HG03196 (cell line): ENCODE measurements around the gene USP31.
"Not testable (repeated sequence)": the region's sequence is repeated elsewhere in the genome, so short reads cannot be mapped to it uniquely, and the experiment has no call there.

Experiments used
- ATAC-seq: cut with Tn5 transposase; IDR thresholded peaks from one replicate; pipeline ENCODE4 v1.9.1; 2021; ENCODE audit not compliant: unreplicated experiment

Gene USP31

DNA sequence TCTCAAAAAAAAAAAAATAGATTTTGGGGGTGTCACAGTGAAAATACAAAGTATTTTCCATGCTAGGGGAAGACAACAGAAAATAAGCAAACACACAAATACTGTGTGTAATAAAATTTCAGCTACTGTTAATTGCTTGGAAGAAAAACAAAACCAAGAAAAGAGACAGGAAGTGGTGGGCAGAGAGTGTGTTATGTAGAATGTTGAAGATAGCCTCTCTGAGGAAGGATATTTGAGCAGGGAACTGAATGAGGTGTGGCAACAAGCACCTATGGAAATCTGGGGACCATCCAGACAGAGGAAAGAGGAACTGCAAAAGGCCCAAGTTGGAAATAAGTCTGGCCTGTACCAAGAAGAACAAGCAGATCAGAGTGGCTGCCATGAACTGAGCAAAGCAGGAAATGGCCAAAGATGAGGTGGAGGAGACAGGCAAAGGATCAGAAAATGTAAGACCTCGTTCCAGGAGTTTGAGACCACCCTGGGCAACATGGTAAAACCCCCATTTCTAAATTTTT, 7.8 kb upstream of the USP31 start:
- ATAC-seq: no peak

DNA sequence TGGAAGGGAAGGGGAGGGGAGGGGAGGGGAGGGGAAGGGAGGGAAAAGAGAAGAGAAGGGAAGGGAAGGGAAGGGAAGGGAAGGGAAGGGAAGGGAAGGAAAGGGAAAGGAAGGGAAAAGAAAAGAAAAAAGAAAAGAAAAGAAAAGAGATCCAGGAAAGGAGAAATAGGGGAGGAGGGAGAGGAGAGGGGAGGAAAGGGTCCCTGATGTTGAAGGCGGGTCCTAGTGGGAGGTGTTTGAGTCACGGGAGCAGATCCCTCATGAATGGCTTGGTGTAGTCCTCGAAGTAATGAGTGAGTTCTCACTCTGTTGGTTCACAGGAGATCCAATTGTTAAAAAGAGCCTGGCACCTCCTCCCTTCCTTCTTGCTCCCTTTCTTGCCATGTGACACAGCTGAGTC, 6.9 kb upstream of the USP31 start:
- ATAC-seq: no peak

DNA sequence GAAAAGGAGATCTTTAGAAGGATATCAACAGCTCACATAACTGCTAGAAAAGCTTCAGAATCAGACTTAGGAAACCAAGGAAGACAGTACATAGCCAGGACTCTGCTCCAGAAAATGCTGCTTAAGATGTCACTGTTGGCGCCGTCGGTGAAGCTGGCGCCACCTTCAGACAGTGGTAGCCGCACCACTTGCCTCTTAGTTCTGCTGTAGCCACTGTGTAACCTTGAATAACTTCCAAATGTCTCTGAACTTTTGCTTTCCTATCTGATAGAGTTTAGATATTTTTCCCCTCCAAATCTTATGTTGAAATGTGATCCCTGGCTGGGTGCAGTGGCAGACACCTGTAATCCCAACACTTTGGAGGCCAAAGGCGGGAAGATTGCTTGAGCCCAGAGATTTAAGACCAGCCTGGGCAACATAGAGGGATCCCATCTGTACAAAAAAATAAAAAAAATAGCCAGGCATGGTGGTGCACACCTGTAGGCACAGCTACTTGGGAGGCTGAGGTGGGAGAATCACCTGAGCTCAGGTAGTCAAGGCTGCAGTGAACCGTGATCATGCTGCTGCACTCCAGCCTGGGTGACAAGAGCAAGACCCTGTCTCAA, 6.3 kb upstream of the USP31 start:
- ATAC-seq: no peak

DNA sequence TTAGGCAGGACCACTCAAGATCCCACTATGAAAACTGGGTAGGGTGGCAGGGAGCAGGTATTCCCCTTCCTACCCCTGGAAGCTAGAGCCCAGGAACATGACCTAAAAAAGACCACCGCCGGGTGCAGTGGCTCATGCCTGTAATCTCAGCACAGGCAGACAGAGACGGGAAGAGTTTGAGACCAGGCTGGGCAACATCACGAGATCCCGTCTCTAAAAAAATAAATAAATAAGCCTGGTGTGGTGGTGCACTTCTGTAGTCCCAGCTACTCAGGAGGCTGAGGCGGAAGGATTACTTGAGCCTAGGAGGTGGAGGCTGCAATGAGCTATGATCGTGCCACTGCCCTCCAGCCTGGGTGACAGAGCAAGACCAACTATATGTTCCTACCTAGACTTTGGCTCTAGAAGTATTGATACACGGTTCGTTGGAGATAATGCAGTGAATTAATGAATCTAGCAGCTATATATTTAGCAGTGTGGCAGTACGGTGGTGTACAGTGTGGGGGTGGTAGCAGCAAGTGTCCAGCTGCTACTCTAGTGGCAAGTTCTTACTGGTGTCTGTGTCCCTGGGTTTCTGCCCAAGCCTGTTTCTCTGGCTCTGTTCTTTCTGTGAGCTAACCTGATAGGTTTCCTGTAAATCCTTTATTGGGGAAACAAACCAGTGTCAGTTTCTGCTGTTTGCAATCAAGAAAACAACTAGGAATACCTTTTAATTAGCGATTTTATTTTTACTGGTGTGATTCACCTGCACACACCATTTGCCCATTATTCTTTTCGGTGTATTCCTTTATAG, 3.3 kb upstream of the USP31 start:
- no peak for ATAC-seq

DNA sequence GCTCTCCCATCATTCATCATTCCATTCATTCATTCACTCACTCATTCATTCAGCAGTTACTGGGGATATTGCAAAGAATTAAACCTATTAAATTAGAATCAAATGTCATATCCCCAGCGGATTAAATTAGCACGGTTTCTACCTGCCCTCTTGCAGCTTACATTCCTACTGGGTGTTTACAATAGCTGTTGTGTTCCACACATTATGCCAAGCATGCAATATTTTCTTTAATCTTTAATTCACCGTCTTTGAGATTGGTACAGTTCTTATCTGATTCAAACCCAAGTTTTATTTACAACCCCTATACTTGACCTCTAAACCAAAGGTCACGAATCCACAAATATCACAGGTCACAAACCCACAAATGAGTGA, 727 bp upstream of the USP31 start:
- ATAC-seq: no peak

DNA sequence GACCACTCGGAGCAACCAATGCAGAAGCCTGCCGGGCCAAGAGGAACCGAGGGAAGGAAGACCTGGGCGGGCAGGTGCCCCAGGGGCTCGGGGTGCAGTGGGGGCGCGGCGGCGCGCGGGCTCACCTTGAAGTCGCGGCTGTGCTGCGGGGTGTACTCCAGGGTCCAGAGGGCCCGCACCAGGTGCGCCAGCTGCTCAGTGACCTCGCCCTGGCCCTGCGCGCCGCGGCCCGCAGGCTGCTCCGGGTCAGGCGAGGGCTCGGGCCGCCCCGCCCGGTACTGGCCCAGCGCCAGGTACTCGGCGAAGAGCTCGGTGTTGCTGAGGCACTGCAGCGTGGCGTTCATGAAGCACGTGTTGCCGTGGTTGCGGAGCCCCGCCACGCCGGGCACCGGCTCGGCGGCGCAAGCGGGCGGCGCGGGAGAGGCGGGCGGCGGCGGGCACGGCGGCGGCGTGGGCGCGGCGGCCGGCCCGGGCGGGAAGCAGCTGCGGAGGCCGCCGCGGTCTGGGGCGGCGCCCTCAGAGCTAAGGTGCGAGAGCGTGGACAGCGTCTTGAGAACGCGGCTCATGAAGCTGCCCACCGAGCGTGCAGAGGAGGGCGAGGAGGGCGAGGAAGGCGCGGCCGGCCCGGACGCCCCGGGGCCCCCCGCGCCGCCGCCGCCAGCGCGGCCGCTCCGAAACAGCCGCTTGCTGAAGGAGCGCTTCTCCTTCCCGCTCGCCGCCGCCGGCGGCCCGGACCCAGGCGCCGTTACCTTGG, 562 bp downstream of the USP31 start:
- ATAC-seq: peak; percentile 26

DNA sequence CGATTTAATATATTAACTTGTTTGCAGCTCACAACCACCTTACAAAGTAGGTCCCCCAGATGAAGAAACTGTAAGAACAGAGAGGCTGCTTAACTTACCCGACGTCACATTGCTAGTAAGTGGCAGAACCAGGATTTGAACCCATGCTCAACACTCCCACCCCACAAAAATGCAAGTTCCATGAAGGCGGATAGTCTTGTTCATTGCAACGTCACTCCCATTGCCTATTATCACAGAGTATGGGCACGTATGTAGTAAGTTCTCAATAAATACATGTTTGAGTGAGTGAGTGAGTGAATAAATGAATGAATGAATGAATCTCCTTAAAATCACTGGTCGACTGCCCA, 1.1 kb downstream of the USP31 start:
- ATAC-seq: no peak

DNA sequence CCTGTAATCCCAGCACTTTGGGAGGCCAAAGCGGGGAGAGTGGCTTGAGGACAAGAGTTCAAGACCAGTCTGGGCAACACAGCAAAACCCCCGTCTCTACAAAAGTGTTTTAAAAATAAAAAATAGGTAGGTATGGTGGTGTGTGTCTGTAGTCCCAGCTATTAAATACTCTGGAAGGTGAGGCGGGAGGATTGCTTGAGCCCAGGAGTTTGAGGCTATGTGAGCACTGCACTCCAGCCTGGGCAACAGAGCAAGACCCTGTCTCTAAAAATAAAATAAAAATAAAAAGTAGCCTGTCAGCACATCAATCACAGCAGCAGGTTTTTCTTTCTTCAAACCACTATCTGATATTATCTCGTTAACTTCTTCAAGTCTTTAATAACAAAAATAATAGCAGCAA, 1.6 kb downstream of the USP31 start:
- no peak for ATAC-seq

DNA sequence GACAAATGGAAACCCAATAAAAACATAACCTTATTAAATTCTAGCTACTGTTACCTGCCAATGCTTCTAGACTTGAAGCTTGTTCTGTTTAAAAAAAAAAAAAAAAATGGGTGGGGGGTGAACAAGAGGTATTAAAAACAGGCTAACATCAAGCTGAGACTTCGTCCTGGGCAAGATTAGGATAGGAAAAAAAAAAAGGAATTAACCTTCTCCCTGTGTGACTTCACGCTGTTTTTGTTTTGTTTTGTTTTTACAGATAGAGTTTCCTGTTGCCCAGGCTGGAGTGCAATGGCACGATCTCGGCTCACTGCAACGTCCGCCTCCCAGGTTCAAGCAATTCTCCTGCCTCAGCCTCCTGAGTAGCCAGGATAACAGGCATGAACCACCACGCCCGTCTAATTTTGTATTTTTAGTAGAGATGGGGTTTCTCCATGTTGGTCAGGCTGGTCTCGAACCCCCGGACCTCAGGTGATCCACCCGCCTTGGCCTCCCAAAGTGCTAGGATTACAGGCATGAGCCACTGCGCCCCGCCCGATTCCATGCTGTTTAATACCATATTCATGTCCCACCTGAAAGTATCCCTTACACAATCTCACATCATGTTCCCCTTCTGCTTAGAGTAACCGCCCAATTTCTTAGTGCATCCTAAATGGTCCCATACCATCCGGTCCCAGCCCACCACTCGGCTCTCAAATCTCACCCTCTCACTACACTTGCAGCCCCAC, 2.2 kb downstream of the USP31 start:
- no peak for ATAC-seq

DNA sequence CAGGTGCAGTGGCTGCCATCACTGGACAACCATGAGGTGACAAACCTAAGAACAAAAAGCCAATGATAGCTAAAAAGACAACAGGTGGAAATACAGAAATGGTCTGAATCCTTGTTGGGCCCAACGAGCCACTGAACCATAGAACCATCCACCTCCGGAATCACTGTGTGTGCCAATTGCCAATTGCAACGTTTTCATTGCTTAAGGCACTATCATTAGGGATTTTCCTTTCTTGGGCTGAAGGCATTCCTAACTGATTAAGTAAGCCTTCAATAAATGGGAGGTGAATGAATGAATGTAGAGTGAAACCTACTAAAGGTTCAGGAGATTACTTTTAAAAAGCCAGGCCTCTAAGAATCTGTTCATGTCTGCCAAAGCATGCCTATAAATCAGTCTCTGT, 3.6 kb downstream of the USP31 start:
- no peak for ATAC-seq

DNA sequence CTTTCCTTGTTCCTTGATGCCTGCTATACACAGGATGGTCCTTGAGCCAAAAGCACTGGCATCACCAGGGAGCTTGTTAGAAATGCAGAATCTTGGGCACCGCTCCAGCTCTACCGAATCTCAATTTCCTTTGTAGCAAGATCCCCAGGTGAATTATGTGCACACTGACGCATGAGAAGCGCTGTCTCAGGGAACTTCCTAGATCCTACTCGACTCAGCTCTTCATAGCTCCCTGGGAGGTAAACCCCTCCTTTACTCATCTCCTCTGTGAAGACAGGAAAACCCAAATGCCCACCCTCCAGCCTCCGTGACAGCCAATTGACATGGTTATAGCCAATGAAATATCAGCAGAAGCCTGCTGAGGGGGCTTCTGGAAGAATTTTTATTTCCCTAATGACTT, 4.1 kb downstream of the USP31 start:
- no peak for ATAC-seq

DNA sequence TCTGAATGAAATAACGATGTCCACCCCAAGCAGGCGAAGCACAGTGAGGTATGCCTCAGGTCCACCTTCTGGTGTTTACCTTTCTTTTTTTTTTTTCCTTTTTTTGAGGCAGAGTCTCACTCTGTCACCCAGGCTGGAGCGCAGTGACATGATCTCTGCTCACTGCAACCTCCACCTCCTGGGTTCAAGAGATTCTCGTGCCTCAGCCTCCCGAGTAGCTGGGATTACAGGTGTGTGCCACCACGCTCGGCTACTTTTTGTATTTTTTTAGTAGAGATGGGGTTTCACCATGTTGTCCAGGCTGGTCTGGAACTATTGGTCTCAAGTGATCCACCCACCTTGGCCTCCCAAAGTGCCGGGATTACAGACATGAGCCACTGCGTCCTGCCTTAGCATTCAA, 4.9 kb downstream of the USP31 start:
- not testable (repeated sequence) for ATAC-seq

DNA sequence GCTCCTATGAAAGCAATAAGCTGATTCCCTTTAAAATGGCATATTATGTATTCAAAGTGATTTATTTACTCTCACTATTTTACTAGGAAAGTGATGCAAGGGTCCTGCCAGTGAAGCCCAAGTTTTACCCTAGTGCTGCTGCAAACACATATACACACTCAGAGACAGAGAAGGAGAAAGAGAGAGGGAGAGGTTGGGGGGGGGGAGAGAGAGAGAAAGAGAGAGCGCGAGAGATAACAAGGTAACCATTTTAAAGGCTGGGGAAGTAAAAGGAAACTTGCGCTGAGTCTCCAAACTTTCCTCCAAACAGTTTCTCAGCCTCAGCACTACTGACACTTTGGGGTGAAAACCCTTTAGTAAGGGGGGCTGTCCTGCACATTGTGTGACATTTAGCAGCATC, 5.9 kb downstream of the USP31 start:
- no peak for ATAC-seq

DNA sequence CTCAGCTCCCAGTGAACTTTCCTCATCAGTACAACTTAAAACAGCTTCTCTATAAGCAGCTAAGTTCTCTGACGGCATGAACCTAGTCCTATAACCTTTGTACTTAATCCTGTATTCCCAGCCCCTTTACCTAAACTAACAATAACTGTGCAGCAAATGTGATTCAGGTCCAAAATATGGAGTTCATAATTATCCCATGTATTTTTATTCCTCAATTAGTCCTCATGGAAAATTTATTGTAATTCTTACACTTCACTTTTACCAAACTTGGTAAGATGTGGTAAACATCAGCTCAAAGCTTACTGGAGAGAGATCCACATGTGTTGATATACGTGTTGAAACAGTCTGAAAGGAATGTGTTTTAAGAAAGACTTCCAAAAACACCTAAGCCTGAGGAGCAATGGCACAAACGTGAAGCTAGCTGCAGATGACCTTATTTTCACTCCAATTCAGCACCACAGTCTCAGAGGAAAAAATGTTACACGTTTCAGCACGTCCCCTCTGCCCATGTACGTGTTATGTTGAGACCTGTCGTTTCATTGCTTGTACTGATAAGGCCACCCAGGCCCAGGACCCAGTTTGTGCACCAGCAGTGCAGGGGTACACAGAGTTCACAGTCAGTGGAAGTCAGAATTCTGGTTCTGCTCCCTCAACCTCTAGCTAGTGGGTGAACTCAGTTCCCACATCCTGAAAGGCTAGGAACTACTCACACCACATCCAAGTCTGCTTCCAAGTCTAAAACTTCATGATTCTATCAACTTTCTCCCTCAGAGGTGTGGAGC, 7.1 kb downstream of the USP31 start:
- no peak for ATAC-seq

DNA sequence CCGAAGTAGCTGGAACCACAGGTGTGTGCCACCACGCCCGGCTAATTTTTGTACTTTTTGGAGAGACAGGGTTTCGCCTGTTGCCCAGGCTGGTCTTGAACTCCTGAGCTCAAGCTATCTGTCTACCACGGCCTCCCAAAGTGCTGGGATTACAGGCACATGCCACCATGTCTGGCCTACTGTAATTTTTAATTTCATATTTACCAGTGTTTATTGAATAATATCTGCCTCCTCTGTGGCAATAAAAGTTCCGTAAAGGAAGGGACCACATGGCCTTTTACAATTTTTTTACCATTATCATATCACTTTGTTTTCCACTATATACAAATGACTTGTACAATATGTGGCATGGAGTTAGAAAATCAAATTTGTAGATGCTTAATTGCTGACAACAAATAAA, 7.8 kb downstream of the USP31 start:
- no peak for ATAC-seq

DNA sequence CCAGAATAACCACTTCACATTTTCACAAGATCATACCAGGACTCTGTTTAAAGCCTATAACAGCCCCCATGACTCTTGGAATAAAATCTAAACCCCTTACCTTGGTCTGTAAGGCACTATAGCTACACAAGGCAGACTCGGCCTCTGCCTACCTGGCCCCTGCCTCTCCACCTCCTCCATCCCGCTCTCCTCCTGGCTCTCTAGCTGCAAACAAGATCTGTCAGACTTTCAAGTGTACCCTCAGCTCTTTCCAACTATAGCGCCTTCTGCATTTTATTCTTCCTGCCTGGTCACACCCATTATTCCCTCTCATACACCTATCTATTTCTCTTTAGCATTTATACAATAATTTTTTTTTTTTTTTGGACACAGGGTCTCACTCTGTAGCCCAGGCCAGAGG, 8.2 kb downstream of the USP31 start:
- ATAC-seq: no peak

DNA sequence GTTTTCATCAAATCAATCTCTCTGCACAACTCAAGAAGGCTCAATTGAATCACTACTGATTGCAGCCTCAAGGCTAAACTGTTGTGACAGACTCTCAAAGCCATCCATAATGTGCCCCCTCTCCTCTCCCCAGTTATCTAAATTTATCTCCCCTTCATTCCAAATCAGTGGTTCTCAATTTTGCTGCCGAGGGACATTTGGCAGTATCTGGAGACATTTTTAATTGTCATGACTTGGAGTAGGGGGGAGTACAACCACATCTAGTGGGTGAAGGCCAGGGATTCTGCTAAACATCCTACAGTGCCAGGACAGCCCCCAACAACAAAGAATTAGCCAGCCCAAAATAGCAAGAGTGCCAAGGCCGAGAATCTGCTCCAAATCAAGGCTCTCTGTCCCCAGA, 9.1 kb downstream of the USP31 start:
- no peak for ATAC-seq

DNA sequence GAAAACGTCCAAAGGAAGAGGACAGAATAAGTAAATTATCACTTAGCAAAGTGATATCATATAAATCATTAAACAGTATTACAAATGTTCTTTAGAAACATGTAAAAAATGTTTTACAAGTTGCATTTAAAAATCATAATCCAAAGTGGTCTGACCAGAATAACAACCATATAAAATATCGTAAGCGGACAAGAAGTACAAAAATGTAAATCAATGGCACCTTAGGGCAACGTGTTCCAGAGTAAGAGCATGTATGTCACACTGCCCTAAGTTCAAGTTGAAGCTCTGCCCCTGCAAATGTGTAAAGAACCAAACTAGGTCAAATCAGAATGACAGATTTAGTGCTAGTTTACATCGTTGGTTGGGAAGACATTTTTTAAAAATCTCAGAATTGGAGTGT, 11.4 kb downstream of the USP31 start:
- no peak for ATAC-seq

DNA sequence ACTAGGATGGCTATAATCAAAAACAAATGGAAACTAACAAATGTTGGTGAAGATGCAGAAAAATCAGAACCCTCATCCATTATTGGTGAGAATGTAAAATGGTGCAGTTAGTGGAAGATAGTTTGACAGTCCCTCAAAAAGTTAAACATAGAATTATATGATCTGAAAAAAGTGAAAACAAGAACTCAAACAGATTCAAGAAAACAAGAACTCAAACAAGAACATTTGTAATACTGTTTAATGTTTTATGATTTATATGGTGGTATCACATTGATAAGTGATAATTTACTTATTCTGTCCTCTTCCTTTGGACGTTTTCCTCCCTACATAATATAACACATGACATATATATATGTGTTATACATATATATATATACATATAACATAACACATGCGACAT, 12.0 kb downstream of the USP31 start:
- no peak for ATAC-seq

DNA sequence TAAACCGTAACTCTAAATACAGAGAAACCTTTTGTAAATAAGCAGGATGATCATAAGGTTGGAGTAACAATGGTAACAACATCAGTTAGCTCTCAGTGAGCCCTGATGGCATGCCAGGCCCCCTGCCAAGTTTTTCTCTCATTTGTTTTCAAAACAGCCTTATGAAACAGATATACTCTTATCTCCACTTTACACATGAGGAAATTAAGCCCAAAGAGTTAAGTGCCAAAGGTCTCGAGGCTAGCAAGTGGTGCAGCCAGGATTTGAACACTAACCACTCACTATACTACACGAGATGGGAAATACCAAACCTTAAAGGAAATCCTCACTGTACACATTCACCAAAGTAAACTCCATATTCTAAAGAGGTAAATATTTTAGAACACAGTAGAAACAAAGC, 15.0 kb downstream of the USP31 start:
- ATAC-seq: no peak
